HG03064 (cell line): ENCODE data around the gene PLAAT2.
"Not testable (repeated sequence)": the region's sequence is repeated elsewhere in the genome, so short reads cannot be mapped to it uniquely, and the experiment has no call there.

Source experiments
- ATAC-seq: cut with Tn5 transposase; IDR thresholded peaks from one replicate; pipeline ENCODE4 v1.9.1; 2021; ENCODE audit warnings: low read depth; ENCODE audit not compliant: unreplicated experiment

The PLAAT2 gene

DNA sequence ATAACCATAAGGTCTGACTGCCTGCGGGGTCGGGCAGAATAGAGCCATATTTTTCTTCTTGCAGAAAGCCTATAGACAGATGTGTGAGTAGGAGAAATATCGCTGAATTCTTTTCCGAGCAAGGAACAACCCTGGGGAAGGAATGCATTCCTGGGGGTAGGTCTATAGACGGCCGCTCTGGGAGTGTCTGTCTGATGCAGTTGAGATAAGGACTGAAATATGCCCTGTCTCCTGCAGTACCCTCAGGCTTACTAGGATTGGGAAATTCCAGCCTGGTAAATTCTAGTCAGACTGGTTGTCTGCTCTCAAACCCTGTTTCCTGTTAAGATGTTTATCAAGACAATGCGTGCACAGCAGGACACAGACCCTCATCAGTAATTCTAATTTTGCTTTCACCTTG lies 18.0 kb upstream of the PLAAT2 start:
- ATAC-seq = not testable (repeated sequence)

DNA sequence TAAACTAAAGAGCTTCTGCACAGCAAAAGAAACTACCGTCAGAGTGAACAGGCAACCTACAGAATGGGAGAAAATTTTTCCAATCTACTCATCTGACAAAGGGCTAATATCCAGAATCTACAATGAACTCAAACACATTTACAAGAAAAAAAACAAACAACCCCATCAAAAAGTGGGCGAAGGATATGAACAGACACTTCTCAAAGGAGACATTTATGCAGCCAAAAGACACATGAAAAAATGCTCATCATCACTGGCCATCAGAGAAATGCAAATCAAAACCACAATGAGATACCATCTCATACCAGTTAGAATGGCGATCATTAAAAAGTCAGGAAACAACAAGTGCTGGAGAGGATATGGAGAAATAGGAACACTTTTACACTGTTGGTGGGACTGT lies 15.7 kb upstream of the PLAAT2 start:
- not testable (repeated sequence) for ATAC-seq

DNA sequence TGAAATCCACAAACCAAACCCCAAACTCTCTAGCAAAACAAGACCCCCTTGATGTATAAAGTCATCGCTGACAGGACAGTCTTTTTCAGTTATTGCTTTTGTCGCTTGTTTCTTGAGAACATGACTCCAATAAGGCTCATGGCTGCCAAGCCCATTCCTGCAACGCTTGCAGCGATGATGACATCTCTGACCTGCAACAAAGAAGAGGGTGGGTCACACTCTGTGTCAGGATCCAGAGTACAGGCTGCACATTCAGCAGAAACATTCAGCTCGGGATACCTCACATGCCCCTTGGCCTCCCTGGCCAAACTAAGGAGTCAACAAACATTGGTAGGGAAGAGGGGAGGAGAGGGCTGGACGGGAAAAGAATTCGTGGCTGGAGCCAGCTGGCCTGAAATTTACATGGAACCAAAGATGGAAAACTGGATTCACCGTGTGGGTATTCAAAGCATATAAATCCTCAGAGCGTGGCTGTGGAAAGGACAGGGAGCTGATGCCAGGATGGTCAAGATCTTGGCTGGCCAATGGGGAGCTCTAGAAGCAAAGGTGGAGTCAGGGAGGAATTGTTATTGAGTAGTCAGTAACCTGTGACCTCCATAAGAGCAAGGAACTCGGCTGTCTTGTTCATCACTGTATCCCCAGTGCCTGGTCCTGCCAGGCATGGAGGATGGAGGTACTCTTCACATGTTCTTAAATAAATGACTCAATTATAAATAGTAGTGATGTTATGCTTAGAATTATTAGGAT lies 11.8 kb upstream of the PLAAT2 start:
- no peak for ATAC-seq

DNA sequence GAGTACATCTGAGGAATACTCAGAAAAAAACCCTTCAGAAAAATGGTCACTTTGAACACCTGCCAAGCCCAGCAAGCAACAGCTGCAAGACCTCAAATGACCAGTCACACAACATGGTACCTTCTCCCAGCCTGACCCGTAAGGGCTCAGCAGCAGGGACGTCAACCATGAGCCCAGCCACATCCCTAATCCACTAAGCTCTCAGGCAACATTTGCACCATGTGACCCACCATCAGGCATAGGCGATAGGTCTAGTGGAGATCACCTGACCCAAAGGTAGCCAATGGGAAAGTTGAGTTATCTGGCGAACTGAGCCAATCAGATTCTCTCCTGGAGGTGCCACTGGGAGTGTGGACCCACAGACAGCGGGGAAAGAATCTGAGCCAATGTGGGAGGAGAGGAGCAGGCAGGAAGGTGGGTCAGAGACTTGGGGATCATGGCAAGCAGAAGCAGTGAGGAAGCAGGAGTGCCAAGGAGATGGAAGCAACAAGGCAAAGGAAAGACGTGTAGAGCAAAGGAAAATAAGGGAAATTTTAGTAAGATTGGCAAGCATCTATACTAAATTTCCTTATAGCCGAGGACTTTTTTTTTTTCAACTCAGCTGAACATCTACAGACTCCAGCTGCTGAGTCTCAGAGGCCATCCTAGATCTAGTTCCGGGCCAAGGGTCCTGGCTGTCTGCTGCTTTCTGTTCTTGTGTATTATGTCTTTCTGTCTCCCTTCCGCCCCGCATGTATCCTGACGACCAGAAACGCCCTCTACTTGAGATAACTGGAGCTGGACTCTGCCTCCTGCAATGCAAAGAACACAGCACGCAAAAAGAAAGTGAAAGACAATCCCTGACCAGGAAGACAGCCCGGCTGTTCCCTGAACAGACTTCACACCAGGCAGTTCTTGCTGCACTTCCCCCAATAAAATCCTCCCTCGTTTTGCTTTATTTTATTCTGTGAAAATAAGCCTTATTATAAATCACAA lies 11.0 kb upstream of the PLAAT2 start:
- no peak for ATAC-seq

DNA sequence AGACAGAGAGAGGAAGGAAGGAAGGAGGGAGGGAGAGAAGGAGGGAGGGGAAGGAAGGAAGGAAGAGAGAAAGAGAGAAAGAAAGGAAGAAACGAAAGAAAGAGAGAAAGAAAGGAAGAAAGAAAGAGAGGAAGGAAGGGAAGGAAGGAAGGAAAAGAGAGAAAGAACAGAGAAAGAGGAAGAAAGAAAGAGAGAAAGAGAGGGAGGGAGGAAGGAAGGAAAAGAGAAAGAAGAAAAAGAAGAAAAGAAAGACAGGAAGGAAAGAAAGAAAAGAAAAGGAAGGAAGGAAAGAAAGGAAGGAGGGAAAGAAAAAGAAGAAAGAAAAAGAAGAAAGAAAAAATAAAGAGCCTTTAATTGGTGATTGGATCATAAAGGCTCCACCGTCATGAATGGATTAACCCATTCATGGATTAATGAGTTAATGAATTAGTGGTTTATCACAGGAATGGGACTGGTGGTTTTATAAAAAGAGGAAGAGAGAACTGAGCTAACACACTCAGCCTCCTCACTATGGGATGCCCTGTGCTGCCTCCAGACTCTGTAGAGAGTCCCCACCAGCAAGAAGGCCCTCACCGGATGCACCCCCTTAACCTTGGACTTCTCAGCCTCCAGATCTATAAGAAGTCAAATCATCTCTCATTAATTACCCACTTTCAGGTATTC lies 9.0 kb upstream of the PLAAT2 start:
- ATAC-seq = no peak

DNA sequence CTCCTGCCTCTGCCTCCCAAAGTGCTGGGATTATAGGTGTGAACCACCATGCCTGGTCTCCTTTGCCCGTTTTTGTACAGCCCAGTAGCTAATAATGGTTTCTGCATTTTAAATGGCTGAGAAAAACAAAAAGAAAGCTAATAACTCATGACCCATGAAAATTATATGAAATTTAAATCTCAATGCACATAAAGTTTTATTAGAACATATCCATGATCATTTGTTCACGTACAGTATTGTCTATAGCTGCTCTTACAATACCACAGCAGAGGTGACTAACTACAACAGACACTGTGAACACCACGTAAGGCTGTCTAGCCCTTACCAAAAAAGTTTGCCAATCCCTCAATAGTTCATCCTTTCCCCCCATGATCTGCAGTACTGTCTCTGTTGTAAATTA lies 6.4 kb upstream of the PLAAT2 start:
- ATAC-seq = no peak

DNA sequence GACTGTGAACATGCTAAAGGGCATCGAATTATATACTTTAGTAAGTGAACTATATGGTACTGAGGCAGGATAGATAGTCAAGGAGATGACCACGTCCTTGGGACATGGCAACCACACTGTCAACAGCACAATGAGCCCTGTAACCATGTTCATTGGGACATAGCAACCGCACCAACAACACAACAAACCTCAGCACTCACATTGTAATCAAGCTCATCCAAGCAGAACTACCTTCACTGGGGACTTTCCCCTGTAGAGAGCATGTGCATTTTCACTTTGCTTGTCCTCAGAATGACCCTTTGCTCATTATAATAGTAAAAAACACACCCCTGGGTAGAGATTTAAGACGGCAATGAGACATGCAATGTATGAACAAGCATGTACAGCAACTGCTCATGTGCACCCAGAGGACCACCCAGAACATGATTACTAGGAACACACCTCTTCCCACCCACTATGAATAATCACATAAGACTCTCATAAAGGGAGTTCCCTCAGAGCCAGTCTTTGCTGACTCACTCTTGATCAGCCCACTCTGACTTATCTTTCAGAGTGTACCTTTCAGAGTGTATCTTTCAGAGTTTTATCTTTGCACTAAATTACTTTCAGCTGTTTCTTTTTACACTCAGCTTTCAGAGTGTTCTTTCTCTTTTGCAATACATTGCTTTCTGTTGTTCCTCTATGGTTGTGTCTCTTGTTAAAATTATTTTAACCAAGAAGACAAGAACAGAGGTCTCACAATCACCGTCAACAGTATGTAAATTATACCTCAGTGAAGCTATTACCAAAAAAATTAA lies 4.1 kb upstream of the PLAAT2 start:
- peak; percentile 72 for ATAC-seq

DNA sequence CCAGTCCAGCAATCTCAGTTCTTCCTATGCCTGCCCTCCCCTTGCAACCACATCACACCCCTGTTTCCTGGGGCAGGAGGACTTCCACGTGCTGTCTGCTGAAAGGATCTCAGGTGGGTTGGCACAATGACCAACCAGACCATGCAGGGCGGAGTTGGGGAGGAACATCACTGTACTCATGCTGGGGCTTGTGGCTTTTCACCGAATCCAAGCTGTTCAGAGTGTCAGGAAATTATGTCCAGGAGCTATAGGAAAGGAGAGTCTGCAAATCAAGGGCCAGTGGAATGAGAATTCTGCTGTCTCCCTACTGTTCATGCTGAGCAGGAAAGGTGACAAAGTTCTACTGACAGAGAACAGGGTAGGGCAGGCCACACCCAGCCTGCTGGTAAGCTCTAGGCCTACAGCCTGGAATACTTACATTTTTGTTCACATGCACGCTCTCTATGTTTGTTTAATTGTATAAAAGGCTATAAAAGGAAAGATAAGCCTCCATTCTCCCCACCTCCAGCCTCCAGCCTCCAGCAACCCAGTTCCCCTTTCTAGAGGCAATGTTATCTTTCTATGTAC lies 1.7 kb upstream of the PLAAT2 start:
- no peak for ATAC-seq

DNA sequence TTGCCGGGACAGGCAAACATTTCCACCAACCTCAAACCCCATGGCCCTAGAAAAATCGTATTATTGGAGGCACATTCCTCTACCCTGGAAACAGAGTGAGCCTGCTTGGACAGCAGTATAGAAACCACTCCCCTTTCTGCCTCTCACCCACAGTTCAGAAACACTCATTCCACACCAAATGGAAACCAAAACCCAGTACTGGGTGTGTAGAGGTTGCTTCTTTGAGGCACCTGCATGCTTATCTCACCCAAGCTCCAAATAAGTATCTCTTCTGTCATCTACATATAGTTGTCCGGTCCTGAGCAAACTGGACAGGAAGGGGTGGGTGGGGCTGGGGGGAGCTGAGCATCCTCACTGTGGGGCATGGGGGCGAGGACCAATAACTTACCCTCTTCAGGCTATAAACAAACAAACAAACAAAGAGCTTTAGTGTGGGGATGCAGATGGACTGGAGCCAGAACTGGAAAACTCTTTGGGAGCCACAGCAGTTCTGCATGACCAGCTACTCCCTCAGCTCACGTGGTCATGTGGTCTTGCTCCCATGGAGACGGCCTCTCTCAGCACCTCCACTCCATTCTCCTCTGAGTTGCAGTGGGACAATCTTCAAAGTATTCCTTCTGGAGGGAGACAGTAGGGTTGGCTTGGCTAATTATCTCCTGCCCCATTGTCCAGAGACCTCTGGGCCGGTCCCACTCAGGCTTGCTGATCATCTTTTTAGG lies 1.0 kb upstream of the PLAAT2 start:
- peak; percentile 47 for ATAC-seq

DNA sequence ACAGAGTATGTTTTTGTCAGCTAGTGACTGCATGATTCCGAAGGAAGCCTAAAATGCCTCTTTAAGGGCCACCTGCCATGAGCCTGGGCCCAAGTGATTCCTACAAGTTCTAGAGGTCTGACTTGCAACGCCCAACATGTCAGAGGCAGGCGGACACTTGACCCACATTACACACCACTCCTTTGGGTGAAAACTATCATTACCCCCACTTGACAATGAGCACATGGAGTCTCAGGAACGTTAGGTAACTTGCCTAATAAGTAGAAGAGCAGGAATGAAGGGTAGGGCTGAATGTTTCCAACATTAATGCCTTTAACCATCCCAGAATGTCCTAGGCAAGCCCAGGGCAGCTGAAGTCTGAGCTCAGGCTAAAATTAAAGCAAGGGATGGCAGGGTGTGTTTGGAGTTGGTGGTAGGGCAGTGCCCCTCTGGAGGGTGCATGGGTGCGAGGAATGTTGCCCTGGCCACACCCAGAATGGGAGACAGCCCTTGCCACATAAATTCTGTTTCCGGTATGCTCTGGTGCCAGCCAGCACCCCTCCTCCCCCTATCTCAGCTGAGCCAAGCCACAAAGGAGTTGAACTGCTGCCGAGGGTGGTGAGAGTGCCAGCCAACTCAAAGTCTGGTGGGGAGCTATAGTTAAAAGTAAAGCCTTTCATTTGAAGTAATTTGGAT lies 2.5 kb downstream of the PLAAT2 start:
- ATAC-seq = no peak

DNA sequence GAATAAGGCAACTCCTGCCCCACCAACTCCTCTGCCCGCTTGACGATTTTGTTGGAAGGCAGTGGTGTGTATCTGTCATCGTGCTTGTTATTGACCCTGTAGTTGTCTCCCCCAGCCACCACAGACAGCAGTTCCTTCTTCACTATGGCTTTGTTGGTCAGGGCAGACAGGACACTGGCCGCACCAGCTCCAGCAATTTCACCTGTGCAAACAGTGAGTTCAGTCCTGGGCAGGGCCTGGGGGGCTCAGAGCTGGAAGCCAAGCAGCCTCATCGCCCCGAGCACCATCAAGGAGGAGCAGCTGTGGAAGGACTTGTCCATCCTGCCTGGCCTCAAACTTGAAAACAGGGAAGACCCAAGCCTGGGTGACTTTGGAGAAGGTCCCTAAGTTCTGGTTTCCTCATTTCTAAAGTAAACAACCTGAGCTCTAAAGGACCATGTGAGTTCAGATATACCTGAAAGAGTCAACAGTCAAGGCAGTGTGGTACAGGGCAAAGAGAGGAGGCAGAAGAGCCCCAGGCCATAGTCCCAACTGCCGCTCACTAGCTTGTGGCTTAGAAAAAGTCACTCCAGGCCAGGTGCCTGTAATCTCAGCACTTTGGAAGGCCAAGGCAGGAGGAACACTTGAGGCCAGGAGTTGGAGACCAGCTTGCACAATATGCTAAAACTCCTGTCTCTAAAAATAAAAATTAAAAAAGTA lies 4.6 kb downstream of the PLAAT2 start:
- no peak for ATAC-seq

DNA sequence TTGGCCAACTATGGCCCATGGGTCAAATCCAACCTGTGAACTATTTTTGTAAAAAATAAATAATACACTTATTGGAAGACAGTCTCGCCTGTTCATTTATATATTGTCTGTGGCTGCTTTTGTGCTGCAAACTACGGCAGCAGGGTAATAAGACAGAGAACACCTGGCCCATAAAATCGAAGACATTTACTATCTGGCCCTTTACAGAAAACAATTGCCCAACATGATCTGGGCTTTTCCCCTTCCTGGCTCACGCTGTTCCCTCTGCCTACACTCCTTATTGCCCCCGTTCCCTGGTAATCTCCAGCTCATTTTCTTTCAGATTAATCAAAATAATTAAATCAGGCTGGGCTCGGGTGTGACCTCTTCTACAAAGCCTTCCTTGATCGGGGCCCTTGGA lies 5.6 kb downstream of the PLAAT2 start:
- ATAC-seq = no peak

DNA sequence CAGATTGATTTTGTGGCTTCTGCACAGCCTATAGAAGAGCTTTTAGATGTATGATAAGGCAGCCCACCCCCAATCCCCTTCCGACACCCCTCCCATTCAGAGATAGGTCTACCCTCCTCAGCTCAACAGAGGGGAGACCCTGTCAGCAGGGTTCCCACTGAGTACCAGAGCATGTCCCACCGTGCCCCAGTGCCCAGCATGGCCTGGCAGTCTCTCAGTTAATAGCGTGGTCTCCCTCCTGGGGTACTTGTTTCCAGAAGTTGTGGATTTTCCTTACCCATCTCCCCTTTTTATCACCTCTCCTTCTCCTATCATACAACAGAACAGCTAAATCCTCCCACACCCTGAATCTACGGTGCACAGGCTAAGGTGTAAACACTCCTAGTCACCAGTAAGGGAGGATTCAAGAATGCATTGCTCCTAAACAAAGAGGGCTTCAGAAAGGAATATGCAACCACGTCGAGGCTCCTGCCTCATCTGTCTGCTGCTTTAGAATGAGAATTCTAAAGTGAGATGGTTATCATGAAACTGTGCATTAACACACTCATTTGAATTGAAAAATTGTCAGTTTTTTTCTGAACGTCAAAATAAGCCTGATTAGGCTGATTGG lies 6.7 kb downstream of the PLAAT2 start:
- no peak for ATAC-seq

DNA sequence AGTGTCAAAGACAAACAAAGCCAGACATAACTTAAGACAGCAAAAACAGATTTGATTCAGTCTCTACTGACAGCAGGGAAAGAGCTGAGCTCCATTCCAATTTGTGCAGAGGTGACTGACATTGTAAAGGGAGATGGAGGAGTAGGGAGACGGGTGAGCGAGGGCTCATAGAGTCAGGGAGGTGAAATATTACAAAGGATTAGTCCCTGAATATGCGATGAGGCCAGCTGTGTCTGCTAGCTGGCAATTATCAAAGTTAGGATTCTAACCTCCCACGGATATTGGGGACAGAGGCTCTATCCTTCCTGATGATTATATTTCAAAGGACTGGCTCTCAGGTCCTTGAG lies 8.3 kb downstream of the PLAAT2 start:
- no peak for ATAC-seq

DNA sequence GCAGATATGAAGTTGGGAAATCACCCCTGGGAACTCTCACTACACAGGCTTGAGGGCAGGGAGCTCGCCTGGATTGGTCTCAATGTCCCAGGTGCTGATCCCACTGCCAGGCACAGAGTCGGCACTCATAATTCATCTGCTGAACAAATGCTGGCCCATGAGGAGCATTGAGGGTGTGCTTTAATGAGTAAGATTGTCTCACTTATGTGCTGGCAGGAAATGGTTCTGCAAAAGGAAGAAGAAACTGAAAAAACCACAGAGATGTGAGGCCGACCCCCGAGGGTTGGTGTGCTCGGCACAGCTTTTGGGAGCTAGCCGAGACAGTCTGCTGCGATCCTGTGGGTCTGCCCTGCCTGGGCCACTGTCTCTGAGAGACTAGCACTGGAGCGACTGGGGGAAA lies 9.4 kb downstream of the PLAAT2 start:
- peak; percentile 62 for ATAC-seq

DNA sequence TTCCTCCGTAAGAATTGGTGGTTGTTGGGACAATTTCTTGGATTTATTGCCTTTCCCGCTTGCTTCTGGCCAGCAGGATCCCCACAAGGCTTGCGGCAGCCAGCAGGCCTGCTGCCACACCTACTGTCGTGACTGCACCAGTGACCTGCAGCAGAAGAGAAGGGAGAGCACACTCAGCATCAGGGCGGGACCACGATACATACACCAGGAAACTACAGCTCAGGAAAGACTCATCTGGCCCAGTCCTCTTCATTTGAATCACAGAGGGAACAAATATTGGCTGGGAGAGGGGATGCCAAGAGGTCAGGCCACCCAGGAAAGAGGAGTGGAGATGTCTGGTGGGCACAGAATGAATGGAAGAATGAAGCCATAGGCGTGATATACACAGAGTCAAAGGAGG lies 10.3 kb downstream of the PLAAT2 start:
- no peak for ATAC-seq

DNA sequence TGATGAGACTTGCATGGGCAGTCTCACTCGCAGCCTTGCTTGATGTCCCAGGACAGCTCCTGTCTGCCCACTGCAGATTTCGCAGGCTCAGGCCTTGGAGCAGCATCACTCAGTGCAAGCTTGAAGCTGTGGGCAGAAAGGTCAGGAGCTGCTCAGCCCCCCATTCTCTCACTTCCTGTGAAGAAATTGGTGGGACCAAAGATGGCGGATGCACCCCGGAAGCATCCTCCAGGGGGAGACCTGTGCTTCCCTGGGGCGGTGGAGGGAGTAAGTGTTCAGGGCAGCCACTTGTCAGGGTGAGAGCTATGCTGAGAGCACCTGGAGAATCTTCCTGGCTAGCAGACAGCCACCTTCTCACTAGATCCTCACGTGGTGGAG lies 11.3 kb downstream of the PLAAT2 start:
- ATAC-seq = no peak
